ENCODE measurements around the gene ATP5MC2.

DNA sequence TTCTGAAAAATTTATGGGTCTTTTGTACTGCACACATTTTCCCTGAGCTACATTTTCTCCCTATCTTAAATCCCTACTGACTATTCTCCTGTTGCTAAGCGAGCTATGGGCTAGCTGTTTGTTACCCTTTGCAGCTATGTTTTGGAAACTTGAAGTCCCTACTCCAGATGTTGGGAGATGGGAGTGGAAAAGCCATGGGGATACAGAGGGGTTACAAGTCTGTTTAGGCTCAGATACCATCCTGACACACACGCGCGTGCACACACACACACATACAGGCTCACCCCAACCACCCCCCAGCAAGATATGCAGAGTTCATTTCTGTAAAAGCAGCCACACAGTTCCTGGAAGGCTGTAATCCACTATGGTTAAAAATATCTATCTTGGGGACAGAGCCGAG lies 15.8 kb downstream of the ATP5MC2 start:
- TF ChIP-seq POLR2AphosphoS5 (IDR thresholded peaks at IDR 0.05) (no peak), POLR2A (IDR thresholded peaks at IDR 0.05) (no peak)

Measured in breast epithelium (tissue), 3 donors.